GM12865 (cell line): ENCODE measurements around the gene NAT14.

Experiments used
- DNase-seq: peaks from one replicate; pipeline ENCODE4 v3.0.0; 2010; ENCODE audit warnings: low read depth
- H3K4me3 ChIP-seq: 2 replicates; pipeline ENCODE4 v1.5.1; 2011; ENCODE audit warnings: mild to moderate bottlenecking, low read depth, low read length, control low read depth
- TF ChIP-seq, protein P1 (sequence below): IDR thresholded peaks from 2 replicates; pipeline ENCODE4 v1.5.1; 2011; ENCODE audit warnings: low read length, control low read depth, low read depth, inconsistent platforms; ENCODE audit not compliant: insufficient read depth; ENCODE audit errors: missing control alignments

NAT14 gene

DNA sequence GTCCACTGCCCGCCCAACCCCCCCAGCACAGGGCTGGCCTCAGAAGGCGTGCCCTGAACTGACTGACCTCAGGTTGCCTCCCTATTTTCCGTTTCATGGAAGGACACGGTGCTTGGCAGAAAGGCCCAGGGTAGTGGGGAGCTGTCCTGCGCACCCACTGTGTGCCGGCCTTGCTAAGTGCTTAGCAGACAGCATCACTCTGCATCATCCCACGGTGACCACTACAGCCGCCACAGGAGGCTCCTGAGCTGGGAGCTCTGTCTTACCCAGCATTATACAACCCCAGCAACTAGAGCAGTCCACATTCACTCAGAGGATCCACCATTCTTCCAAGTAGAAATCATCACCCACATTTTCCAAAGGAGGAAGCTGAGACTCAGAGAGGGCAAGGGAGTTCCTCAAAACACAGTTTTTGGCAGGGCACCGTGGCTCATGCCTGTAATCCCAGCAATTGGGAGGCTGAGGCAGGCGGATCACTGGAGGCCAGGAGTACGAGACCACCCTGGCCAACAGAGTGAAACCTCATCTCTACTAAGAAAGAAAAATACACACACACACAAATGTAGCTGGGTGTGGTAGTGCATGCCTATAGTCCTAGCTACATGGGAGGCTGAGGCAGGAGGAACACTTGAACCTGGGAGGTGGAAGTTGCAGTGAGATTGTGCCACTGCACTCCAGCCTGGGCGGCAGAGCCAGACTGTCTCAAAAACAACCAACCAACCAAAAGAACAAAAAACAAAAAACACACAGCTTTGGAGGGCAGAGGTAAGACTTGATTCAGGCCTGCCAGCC is 50.4 kb downstream of the NAT14 start:
- TF ChIP-seq, protein P1, sequence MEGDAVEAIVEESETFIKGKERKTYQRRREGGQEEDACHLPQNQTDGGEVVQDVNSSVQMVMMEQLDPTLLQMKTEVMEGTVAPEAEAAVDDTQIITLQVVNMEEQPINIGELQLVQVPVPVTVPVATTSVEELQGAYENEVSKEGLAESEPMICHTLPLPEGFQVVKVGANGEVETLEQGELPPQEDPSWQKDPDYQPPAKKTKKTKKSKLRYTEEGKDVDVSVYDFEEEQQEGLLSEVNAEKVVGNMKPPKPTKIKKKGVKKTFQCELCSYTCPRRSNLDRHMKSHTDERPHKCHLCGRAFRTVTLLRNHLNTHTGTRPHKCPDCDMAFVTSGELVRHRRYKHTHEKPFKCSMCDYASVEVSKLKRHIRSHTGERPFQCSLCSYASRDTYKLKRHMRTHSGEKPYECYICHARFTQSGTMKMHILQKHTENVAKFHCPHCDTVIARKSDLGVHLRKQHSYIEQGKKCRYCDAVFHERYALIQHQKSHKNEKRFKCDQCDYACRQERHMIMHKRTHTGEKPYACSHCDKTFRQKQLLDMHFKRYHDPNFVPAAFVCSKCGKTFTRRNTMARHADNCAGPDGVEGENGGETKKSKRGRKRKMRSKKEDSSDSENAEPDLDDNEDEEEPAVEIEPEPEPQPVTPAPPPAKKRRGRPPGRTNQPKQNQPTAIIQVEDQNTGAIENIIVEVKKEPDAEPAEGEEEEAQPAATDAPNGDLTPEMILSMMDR, result no peak
- DNase-seq, result no peak
- no peak overlapping the region for H3K4me3 ChIP-seq

DNA sequence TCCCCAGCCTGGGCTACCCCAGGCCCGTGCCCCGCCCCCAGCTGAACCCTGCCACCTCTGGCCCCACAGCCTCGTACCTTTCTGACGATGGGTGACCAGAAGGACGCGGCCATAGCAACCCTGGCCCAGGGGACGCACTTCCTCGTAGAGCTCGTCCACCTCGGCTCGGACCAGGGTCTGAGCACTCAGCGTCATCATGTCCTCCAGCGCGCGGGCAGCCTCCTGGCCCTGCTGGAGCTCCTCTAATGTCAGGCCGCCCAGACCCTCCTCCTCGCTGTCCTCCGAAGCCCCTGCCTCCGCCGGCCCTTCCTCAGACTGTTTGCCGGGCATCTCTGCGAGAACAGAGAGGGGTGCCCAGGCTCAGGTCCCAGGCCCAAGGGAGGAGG is 51.0 kb downstream of the NAT14 start:
- H3K4me3 ChIP-seq, result no peak overlapping the region
- no peak for DNase-seq
- TF ChIP-seq, protein P1, result no peak

DNA sequence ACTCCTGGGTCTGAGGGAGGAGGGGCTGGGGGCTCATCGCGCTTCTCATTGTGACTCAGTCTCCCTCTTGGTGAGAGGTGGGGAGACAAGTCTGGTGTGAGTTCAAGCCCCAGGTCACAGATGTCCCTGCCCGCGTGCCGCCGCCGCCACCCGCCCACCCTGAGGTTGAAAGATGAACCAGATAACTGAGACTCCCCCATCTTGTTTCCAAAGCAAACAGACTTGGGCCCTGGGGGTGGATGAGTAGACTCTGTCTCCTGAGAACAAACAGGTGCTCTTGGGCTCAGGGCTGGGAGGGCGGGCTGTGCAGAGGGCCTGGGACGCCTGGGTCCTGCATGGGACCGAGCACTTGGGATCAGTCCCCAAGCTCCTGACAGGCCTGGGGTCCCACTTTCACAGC is 51.4 kb downstream of the NAT14 start:
- no peak overlapping the region for H3K4me3 ChIP-seq
- DNase-seq, result no peak
- TF ChIP-seq, protein P1, result no peak
